ENCODE results near the gene ANXA8. TPM values are rescaled to one million over a fixed set of nuclear protein-coding genes. Genes with fewer than 3 reads are reported as not detected.
"Not testable (repeated sequence)": the region's sequence is repeated elsewhere in the genome, so short reads cannot be mapped to it uniquely, and the experiment has no call there.

The ANXA8 gene, protein sequence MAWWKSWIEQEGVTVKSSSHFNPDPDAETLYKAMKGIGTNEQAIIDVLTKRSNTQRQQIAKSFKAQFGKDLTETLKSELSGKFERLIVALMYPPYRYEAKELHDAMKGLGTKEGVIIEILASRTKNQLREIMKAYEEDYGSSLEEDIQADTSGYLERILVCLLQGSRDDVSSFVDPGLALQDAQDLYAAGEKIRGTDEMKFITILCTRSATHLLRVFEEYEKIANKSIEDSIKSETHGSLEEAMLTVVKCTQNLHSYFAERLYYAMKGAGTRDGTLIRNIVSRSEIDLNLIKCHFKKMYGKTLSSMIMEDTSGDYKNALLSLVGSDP
- 0.25 and 0.66 TPM in 2 replicates for total RNA-seq (2012; rRNA removed)

DNA sequence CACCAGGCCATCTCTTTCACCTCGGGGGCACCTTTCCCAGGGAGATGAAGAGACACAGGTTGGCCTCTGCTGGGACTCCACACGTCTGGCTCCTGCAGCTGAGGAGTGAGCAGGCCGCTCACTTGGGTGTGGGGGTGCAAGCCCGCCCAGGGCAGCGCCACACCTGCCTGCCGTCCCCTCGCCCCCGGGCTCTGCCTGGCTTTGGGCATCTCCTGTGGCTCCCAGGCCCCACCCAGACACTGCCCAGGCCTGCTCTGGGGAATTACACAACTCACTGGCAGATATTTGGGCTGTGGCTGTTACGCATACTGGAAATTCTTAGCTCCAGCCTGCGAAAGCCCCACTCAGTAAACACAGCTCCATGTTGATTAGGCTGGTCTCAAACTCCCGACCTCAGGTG is at the start of gene ANXA8:
Gene ANXA8 (minus strand): TSS at position 193 of the 400 bp plus-strand sequence. CDS start 182 bp downstream, at position 11.
- H3K36me3 ChIP-seq (ENCODE audit: insufficient read depth, low read length); H3K27me3 ChIP-seq (ENCODE audit: control insufficient read depth, insufficient read depth, low read length); H3K4me1 ChIP-seq (ENCODE audit: control insufficient read depth, insufficient read depth, low read length); H3K4me2 ChIP-seq (ENCODE audit: low read length); H3K9me3 ChIP-seq (replicated peaks; ENCODE audit: low read length); H3K9ac ChIP-seq (ENCODE audit: low read depth, low read length); H3K4me3 ChIP-seq (ENCODE audit: low read length): not testable (repeated sequence)

DNA sequence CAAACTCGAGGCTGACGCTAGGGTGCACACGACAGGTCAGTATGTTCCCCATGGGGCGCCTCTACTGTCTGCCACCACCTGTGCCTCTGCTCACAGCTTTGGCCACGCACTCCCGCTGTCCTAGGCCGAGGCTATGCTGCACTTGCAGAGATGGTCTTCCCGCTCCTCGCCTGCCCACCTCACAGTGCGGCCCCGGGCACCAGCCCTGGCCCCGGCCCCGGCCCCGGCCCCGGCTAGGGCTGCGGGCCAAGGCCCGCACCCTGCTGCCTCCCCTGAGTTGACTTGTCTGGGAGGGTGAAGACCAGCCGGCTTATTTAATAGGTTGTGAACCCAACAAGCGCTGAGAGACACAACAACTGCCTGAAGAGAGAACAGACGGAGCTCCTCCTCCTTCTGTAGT is 39.6 kb upstream of the ANXA8 start, which contains the start of gene AGAP9:
Gene AGAP9 (minus strand): TSS at position 164 of the 400 bp plus-strand sequence. CDS start 112 bp downstream, at position 52.
- not testable (repeated sequence) for H3K36me3 ChIP-seq (ENCODE audit: insufficient read depth, low read length); H3K4me3 ChIP-seq (ENCODE audit: low read length); H3K9ac ChIP-seq (ENCODE audit: low read depth, low read length); H3K4me1 ChIP-seq (ENCODE audit: control insufficient read depth, insufficient read depth, low read length); H3K27me3 ChIP-seq (ENCODE audit: control insufficient read depth, insufficient read depth, low read length); H3K4me2 ChIP-seq (ENCODE audit: low read length); H3K9me3 ChIP-seq (replicated peaks; ENCODE audit: low read length)

DNA sequence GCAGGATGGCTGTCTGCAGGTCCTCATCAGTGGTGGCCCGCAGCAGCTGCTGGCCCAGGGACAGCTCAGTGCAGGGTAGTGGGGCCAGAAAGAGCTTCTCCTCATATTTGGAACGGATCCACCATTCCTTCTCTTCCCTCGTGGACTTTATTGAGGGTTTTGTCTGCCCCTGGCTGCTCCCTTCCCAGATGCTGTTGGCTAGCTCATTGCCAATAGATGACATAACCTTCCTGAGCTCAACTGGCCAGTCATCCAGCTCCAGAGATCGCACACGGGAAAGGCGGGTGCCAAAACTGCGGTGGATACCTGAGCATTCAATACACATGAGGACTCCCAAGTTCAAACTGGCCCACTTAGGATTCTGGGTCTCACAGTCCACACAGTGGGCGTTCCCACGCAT is 18.4 kb upstream of the ANXA8 start:
- not testable (repeated sequence) for H3K4me2 ChIP-seq (ENCODE audit: low read length); H3K4me3 ChIP-seq (ENCODE audit: low read length); H3K9me3 ChIP-seq (replicated peaks; ENCODE audit: low read length); H3K9ac ChIP-seq (ENCODE audit: low read depth, low read length); H3K4me1 ChIP-seq (ENCODE audit: control insufficient read depth, insufficient read depth, low read length); H3K27me3 ChIP-seq (ENCODE audit: control insufficient read depth, insufficient read depth, low read length); H3K36me3 ChIP-seq (ENCODE audit: insufficient read depth, low read length)

DNA sequence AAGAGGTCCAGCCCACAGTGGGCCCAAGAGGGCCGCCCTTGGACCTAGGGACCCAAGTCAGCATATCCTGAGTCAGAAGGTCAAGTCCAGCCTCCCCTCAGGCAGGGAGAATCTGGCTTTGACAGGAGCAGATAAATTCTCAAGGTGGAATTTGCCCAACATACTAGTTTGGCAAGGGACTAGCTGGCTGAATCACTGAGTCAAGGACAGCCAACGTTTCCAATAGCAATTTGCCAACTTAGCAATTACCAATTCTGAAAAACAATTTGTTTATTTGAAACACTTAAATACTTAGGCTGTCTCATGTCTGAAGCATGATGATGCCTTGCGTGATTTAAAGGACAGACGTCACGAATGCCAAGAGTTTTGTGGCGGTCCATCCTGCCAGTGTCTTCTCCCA is 10.3 kb upstream of the ANXA8 start:
- not testable (repeated sequence) for H3K9me3 ChIP-seq (replicated peaks; ENCODE audit: low read length); H3K36me3 ChIP-seq (ENCODE audit: insufficient read depth, low read length); H3K4me3 ChIP-seq (ENCODE audit: low read length); H3K4me2 ChIP-seq (ENCODE audit: low read length); H3K27me3 ChIP-seq (ENCODE audit: control insufficient read depth, insufficient read depth, low read length); H3K9ac ChIP-seq (ENCODE audit: low read depth, low read length); H3K4me1 ChIP-seq (ENCODE audit: control insufficient read depth, insufficient read depth, low read length)

DNA sequence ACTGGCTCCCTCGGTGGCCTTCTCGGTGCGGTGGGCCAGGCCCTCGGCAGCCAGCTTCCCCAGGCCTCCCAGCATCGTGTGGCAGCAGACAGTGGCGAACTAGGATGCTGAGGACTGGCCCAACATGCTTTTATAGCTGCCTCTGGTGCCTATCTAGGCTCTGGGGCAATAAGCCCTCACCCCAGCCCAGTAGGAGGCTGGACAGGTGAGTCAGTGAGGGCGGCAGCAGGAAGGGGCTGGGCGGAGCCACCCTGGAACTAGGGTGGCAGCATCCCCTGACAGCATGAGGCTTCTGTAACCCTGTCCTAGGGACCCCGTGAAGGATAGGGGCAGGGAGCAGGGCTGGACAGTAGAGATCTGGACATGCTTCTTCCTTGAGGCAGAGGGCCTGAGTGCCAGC is 7.7 kb upstream of the ANXA8 start, which contains the start of gene FAM25G:
Gene FAM25G (minus strand): TSS at position 101 of the 400 bp plus-strand sequence. CDS start 26 bp downstream, at position 75.
- not testable (repeated sequence) for H3K9ac ChIP-seq (ENCODE audit: low read depth, low read length); H3K9me3 ChIP-seq (replicated peaks; ENCODE audit: low read length); H3K4me1 ChIP-seq (ENCODE audit: control insufficient read depth, insufficient read depth, low read length); H3K36me3 ChIP-seq (ENCODE audit: insufficient read depth, low read length); H3K27me3 ChIP-seq (ENCODE audit: control insufficient read depth, insufficient read depth, low read length); H3K4me3 ChIP-seq (ENCODE audit: low read length); H3K4me2 ChIP-seq (ENCODE audit: low read length)

DNA sequence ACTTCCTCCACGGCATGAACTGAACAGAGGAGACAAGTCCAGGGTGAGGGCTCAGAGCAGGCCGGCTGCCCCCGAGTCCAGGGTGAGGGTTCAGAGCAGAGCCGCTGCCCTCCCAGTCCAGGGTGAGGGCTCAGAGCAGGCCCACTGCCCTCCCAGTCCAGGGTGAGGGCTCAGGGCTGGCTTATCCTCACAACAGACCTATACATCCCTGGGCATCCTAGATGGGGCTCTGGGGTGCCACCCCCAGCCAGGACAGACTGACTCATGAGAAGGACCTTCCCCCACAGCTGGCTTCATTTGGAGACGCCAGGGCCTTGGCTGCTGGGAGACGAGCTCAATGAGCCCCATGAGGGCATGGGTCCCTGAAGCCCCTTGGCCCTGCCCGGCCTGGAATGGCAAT is 5.7 kb upstream of the ANXA8 start:
- H3K9ac ChIP-seq (ENCODE audit: low read depth, low read length); H3K4me2 ChIP-seq (ENCODE audit: low read length); H3K9me3 ChIP-seq (replicated peaks; ENCODE audit: low read length); H3K36me3 ChIP-seq (ENCODE audit: insufficient read depth, low read length); H3K4me1 ChIP-seq (ENCODE audit: control insufficient read depth, insufficient read depth, low read length); H3K27me3 ChIP-seq (ENCODE audit: control insufficient read depth, insufficient read depth, low read length); H3K4me3 ChIP-seq (ENCODE audit: low read length): not testable (repeated sequence)

DNA sequence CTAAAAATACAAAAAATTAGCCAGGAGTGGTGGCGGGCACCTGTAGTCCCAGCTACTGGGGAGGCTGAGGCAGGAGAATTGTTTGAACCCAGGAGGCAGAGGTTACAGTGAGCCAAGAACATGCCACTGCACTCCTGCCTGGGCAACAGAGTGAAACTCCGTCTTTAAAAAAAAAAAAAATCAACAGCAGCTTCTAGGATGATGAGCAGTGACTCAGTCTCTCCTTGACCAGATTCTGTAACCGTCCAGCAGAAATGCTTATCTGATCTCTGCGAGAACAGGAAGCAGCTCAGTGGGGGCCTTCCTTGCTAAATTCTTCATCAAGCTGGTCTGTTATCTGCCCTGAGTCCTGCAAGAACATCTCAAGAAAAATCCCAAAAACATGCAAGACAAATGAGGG is 2.0 kb upstream of the ANXA8 start:
- H3K9me3 ChIP-seq (replicated peaks; ENCODE audit: low read length); H3K27me3 ChIP-seq (ENCODE audit: control insufficient read depth, insufficient read depth, low read length); H3K4me2 ChIP-seq (ENCODE audit: low read length); H3K9ac ChIP-seq (ENCODE audit: low read depth, low read length); H3K4me3 ChIP-seq (ENCODE audit: low read length); H3K36me3 ChIP-seq (ENCODE audit: insufficient read depth, low read length); H3K4me1 ChIP-seq (ENCODE audit: control insufficient read depth, insufficient read depth, low read length): not testable (repeated sequence)

DNA sequence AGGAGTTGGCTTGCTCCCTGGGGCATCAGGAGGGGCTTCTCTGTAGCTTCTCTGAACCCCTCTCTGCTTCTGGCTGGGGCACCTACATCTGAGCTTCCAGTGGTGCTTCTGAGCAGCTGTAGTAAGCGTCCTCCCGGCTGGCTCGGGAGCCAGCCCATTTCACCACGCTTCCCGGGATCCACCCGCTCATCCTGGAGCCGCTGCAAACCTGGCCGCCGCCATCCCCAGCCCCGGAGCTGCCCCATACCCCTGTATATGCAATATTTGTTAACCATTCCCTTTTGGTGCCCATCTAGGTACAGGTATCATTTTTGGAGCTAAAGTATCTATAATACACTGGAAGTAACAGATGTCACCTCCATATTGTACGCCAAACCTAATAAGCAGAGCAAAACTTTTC is 871 bp upstream of the ANXA8 start:
- H3K36me3 ChIP-seq (ENCODE audit: insufficient read depth, low read length); H3K4me2 ChIP-seq (ENCODE audit: low read length); H3K4me3 ChIP-seq (ENCODE audit: low read length); H3K9me3 ChIP-seq (replicated peaks; ENCODE audit: low read length); H3K4me1 ChIP-seq (ENCODE audit: control insufficient read depth, insufficient read depth, low read length); H3K9ac ChIP-seq (ENCODE audit: low read depth, low read length); H3K27me3 ChIP-seq (ENCODE audit: control insufficient read depth, insufficient read depth, low read length): not testable (repeated sequence)

DNA sequence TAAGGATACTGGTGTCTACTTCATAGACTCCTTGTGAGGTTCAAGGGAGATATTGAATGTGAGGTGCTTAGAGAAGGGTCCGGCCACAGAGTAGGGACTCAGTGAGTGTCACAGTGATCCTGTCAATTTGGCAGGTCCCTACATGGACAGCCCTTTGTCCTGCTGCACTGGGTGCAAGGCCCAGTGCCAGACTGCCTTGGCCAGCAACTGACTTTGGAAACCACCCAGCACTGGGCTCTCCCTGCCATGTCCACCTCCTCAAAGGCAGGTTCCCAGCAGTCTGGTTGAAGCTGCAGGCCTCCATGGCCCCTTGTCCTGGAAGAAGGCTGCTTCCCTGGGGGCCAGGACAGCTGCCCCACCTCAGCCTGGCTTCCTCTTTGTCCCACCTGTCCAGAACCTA is 1.5 kb downstream of the ANXA8 start:
- not testable (repeated sequence) for H3K9me3 ChIP-seq (replicated peaks; ENCODE audit: low read length); H3K4me2 ChIP-seq (ENCODE audit: low read length); H3K27me3 ChIP-seq (ENCODE audit: control insufficient read depth, insufficient read depth, low read length); H3K4me3 ChIP-seq (ENCODE audit: low read length); H3K36me3 ChIP-seq (ENCODE audit: insufficient read depth, low read length); H3K9ac ChIP-seq (ENCODE audit: low read depth, low read length); H3K4me1 ChIP-seq (ENCODE audit: control insufficient read depth, insufficient read depth, low read length)

DNA sequence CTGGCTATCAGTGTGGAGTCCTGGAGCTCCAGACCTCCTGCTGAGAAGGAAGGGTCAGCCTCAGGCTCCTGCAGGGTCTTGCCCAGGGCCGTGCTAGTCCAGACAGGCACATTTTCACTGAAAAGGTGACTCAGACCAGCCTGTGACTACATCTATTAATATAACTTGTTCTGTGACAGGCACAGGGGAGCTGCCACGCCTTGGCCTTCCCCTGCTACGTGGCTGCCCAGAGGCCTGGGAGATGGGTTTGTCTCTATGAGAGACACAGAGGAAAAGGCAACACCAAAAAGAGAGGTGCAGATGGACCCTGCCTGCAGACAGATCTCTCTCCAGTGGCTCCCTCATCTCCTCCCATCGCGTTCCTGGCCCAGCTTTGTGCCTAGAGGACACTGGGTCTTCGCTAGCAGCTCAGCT is 2.1 kb downstream of the ANXA8 start:
- not testable (repeated sequence) for H3K9me3 ChIP-seq (replicated peaks; ENCODE audit: low read length); H3K4me1 ChIP-seq (ENCODE audit: control insufficient read depth, insufficient read depth, low read length); H3K36me3 ChIP-seq (ENCODE audit: insufficient read depth, low read length); H3K27me3 ChIP-seq (ENCODE audit: control insufficient read depth, insufficient read depth, low read length); H3K9ac ChIP-seq (ENCODE audit: low read depth, low read length); H3K4me2 ChIP-seq (ENCODE audit: low read length); H3K4me3 ChIP-seq (ENCODE audit: low read length)

DNA sequence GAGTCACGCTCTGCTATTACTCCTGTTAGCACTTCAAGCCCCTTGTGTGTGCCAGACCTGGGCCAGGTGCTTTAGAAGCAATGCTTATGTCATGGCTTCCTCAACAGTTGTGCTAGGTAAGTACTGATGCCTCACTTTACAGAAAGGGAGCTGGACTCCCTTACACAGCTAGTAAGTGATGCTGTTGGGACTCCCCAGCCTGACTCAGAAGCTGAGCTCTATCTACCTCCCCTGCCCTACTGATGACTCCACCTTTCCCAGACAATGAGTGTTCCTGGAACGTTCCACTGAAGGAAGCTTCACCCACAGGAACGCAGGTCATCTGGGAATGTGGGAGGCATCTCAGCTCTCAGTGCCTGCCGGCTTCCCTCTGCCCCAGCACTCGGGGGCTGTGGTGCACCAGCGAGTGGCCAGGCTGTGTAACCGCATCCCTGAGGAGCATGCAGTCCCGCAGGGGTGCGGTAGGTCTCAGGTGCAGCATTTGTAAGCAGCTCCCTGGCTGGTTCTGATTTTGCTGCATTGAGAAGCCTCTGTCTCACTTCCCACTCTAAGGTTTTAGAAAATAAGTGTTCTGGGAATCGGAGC is 2.6 kb downstream of the ANXA8 start:
- H3K4me3 ChIP-seq (ENCODE audit: low read length); H3K4me1 ChIP-seq (ENCODE audit: control insufficient read depth, insufficient read depth, low read length); H3K27me3 ChIP-seq (ENCODE audit: control insufficient read depth, insufficient read depth, low read length); H3K36me3 ChIP-seq (ENCODE audit: insufficient read depth, low read length); H3K9ac ChIP-seq (ENCODE audit: low read depth, low read length); H3K4me2 ChIP-seq (ENCODE audit: low read length); H3K9me3 ChIP-seq (replicated peaks; ENCODE audit: low read length): not testable (repeated sequence)

DNA sequence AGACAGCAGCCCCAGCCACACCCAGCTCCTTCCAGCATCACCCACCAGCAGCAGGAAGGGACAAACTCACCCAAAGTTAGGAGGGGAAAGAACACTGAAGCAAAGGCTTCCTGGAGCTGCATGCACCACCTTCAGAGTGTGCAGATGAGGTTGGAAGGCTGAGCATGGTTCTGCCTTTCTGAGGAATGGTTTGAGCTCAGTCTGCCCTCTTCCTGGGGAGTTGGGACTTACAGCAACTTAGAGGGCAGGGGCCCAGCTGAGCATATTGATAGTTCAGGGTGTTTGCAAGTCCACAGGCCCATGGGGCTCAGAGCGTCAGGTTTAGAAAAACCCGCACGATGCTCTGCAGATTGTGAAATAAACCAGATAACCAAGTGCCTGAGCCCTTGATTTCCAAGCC is 3.8 kb downstream of the ANXA8 start:
- not testable (repeated sequence) for H3K4me3 ChIP-seq (ENCODE audit: low read length); H3K4me2 ChIP-seq (ENCODE audit: low read length); H3K4me1 ChIP-seq (ENCODE audit: control insufficient read depth, insufficient read depth, low read length); H3K36me3 ChIP-seq (ENCODE audit: insufficient read depth, low read length); H3K9me3 ChIP-seq (replicated peaks; ENCODE audit: low read length); H3K27me3 ChIP-seq (ENCODE audit: control insufficient read depth, insufficient read depth, low read length); H3K9ac ChIP-seq (ENCODE audit: low read depth, low read length)
